Hepatocyte (in vitro differentiated cells): ENCODE results near the gene DNAJC9. TPM values are rescaled to one million over a fixed set of nuclear protein-coding genes. Genes with fewer than 3 reads are reported as not detected.

ENCODE experiments used
- DNase-seq: peaks from one replicate; pipeline ENCODE4 v3.0.0-alpha.2; 2016; ENCODE audit warnings: low spot score
- H2AFZ ChIP-seq: fragments of 200-600 bp; sonication (generic); 2 replicates; pipeline ENCODE4 v1.6.0; 2016; ENCODE audit warnings: antibody characterized with exemption, mild to moderate bottlenecking
- H3K27ac ChIP-seq: fragments of 200-600 bp; sonication (generic); 2 replicates; pipeline ENCODE4 v1.5.1; 2016; ENCODE audit warnings: mild to moderate bottlenecking
- H3K27me3 ChIP-seq: fragments of 200-600 bp; sonication (generic); 2 replicates; pipeline ENCODE4 v1.6.1; 2016
- H3K36me3 ChIP-seq: fragments of 200-600 bp; sonication (generic); replicated peaks from 2 replicates; pipeline ENCODE4 v1.5.1; 2016; ENCODE audit warnings: low read depth; ENCODE audit not compliant: insufficient read depth
- H3K4me1 ChIP-seq: fragments of 200-600 bp; sonication (generic); 2 replicates; pipeline ENCODE4 v1.5.1; 2016; ENCODE audit warnings: mild to moderate bottlenecking, moderate library complexity; ENCODE audit not compliant: insufficient read depth
- H3K4me2 ChIP-seq: fragments of 200-600 bp; sonication (generic); 2 replicates; pipeline ENCODE4 v1.6.0; 2016
- H3K4me3 ChIP-seq: fragments of 200-600 bp; sonication (generic); 2 replicates; pipeline ENCODE4 v1.5.1; 2016; ENCODE audit warnings: mild to moderate bottlenecking
- H3K79me2 ChIP-seq: fragments of 200-600 bp; sonication (generic); 2 replicates; pipeline ENCODE4 v1.6.0; 2017; ENCODE audit warnings: mild to moderate bottlenecking
- H3K9me2 ChIP-seq: fragments of 200-600 bp; sonication (generic); replicated peaks from 2 replicates; pipeline ENCODE4 v1.6.0; 2017; ENCODE audit warnings: mild to moderate bottlenecking; ENCODE audit not compliant: insufficient read depth
- H3K9me3 ChIP-seq: fragments of 200-600 bp; sonication (generic); 2 replicates; pipeline ENCODE4 v1.5.1; 2016; ENCODE audit warnings: low read depth, mild to moderate bottlenecking
- H4K20me1 ChIP-seq: fragments of 200-600 bp; sonication (generic); 2 replicates; pipeline ENCODE4 v1.6.0; 2016; ENCODE audit warnings: mild to moderate bottlenecking; ENCODE audit not compliant: insufficient read depth, poor library complexity, severe bottlenecking
- CTCF ChIP-seq: fragments of 200-600 bp; sonication (generic); IDR thresholded peaks from 2 replicates; pipeline ENCODE4 v1.5.1; 2016; ENCODE audit warnings: antibody characterized with exemption, mild to moderate bottlenecking; ENCODE audit not compliant: poor library complexity
- EZH2 ChIP-seq: fragments of 200-600 bp; sonication (generic); IDR thresholded peaks from 2 replicates; pipeline ENCODE4 v1.6.1; 2016; ENCODE audit warnings: antibody characterized with exemption, mild to moderate bottlenecking, borderline replicate concordance
- EZH2phosphoT487 ChIP-seq: fragments of 200-600 bp; sonication (generic); IDR thresholded peaks from one replicate; pipeline ENCODE4 v1.6.1; 2018; ENCODE audit warnings: antibody characterized with exemption, mild to moderate bottlenecking, low read depth, moderate library complexity; ENCODE audit not compliant: unreplicated experiment, severe bottlenecking
- WGBS: methylation state at CpG from one replicate; pipeline ENCODE4 v1.1.6; 2016; ENCODE audit warnings: low lambda C conversion rate; ENCODE audit errors: missing lambda C conversion rate; 5-methylcytosine and 5-hydroxymethylcytosine counted together
- polyA plus RNA-seq: library from polyadenylated mRNA; unstranded; fragments of >200 nt; fragmentation: Nextera tagmentation; extraction: Ambion mirVana; gene quantifications from 2 replicates; pipeline ENCODE4 v1.2.1, GENCODE V29; 2016
- total RNA-seq: library from RNA; depleted of rRNA; stranded (reverse); fragments of >200 nt; gene quantifications from 2 replicates; pipeline ENCODE4 v1.2.3, GENCODE V29; 2014

Gene DNAJC9
- total and polyA plus RNA-seq, 2 experiments from 2014 or later: 17.8 to 27.2 TPM

DNA sequence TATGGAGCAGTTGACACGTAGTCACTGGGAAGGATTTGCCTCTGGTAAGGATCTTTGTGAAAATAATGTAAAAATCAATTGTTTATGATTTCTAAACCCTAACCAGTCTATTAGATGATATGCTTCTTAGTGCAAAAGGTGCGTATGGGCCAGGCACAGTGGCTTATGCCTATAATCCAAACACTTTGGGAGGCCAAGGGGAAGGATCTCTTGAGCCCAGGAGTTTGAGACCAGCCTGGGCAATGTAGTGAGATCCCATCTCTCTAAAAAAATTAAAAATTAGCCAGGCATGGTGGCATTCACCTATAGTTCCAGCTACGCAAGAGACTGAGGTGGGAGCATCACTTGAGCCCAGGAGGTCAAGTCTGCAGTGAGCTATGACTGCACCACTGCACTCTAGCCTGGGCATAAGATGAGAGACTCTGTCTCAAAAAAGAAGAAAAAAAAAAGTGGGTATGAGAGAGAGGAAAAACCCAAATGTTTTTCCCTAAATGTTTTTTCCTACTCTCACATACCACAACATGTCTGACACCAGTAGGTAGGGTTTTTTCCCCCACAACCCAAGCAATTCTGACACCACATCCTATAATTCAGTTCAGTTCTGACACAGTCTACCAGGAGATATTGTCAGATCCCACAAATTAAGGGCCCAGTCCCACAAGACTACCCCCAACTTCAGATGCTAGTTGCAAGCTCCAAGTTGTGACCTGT, 36.5 kb downstream of the DNAJC9 start:
- H3K27me3 ChIP-seq: no peaks in the 10 kb centered on the region
- 97% methylated on average over 3 of the region's 3 CpGs for WGBS
- no peak for TF ChIP-seq EZH2
- TF ChIP-seq CTCF: no peak
- TF ChIP-seq EZH2phosphoT487: no peak

GRCh38 chr10:73209705-73210104, 37.4 kb downstream of the DNAJC9 start:
- Histone ChIP-seq H3K9me2 (no peaks in the 10 kb centered on the region), H3K9me3 (no peaks in the 10 kb centered on the region), H3K79me2 (no peaks in the 10 kb centered on the region), H3K4me2 (no peak overlapping the region), H2AFZ (no peak overlapping the region), H3K27ac (no peak overlapping the region), H4K20me1 (no peaks in the 10 kb centered on the region), H3K4me3 (no peak overlapping the region), H3K4me1 (no peaks in the 10 kb centered on the region), H3K36me3 (no peaks in the 10 kb centered on the region), H3K27me3 (no peaks in the 10 kb centered on the region)
- DNase-seq: no peak
- 75% methylated on average over 1 of the region's 1 CpG for WGBS
- TF ChIP-seq CTCF (no peak), EZH2phosphoT487 (no peak), EZH2 (no peak)

More for the DNA sequence above, 36.5 kb downstream of the DNAJC9 start:
- no peaks in the 10 kb centered on the region for H4K20me1 ChIP-seq
- no peaks in the 10 kb centered on the region for H3K36me3 ChIP-seq
- no peak overlapping the region for H2AFZ ChIP-seq
- no peaks in the 10 kb centered on the region for H3K9me3 ChIP-seq
- no peak overlapping the region for H3K4me3 ChIP-seq
- H3K9me2 ChIP-seq: no peaks in the 10 kb centered on the region
- DNase-seq: no peak
- H3K4me1 ChIP-seq: no peaks in the 10 kb centered on the region
- H3K79me2 ChIP-seq: no peaks in the 10 kb centered on the region
- H3K4me2 ChIP-seq: no peak overlapping the region
- no peak overlapping the region for H3K27ac ChIP-seq

DNA sequence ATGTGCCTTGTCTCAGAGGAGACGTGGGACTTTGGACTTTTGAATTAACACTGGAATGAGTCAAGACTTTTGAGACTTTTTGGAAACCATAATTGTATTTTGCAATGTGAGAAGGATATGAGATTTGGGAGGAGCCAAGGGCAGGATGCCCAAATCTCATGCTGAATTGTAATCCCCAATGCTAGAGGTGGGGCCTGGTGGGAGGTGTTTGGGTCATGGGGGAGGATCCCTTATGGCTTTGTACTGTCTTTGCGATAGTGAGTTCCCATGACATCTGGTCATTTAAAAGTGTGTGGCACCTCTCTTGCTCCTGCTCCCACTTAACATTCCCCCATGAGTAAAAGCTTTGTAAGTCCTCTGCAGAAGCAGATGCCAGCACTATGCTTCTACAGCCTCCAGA, 39.2 kb downstream of the DNAJC9 start:
- Histone ChIP-seq H3K9me2 (no peaks in the 10 kb centered on the region), H3K27ac (no peak overlapping the region), H3K4me1 (no peaks in the 10 kb centered on the region), H3K4me2 (no peak overlapping the region), H3K79me2 (no peaks in the 10 kb centered on the region), H3K27me3 (no peaks in the 10 kb centered on the region), H3K9me3 (no peaks in the 10 kb centered on the region), H2AFZ (no peak overlapping the region), H3K36me3 (no peaks in the 10 kb centered on the region), H3K4me3 (no peak overlapping the region), H4K20me1 (no peaks in the 10 kb centered on the region)
- TF ChIP-seq EZH2: no peak
- WGBS: 78% methylated on average over 2 of the region's 2 CpGs
- no peak for DNase-seq

- DNase-seq: no peak
- TF ChIP-seq CTCF (no peak), EZH2 (no peak), EZH2phosphoT487 (no peak)
- no peaks in the 10 kb centered on the region for H3K9me2 ChIP-seq
- H3K27ac ChIP-seq: no peak overlapping the region
- H3K27me3 ChIP-seq: no peaks in the 10 kb centered on the region
- no peaks in the 10 kb centered on the region for H3K4me1 ChIP-seq
- no peaks in the 10 kb centered on the region for H3K9me3 ChIP-seq
- no peak overlapping the region for H2AFZ ChIP-seq
- no peak overlapping the region for H3K4me3 ChIP-seq
- no peaks in the 10 kb centered on the region for H3K36me3 ChIP-seq
- no peaks in the 10 kb centered on the region for H3K79me2 ChIP-seq
- H4K20me1 ChIP-seq: no peaks in the 10 kb centered on the region
- no peak overlapping the region for H3K4me2 ChIP-seq
- WGBS: 97% methylated on average over 5 of the region's 5 CpGs
These were observed 40.7 kb downstream of the DNAJC9 start for GRCh38 chr10:73206385-73206784.
